HepG2 (cell line): ENCODE data around the gene CUEDC2. TPM values are rescaled to one million over a fixed set of nuclear protein-coding genes. Genes with fewer than 3 reads are reported as not detected.

ENCODE experiments used
- ERF ChIP-seq: IDR thresholded peaks from 2 replicates; pipeline ENCODE4 v1.6.1; 2018; ENCODE audit warnings: missing biosample characterization, missing genetic modification reagents
- FOXM1 ChIP-seq: sonication (generic); formaldehyde crosslinking; IDR thresholded peaks from 2 replicates; pipeline ENCODE4 v1.5.0; 2020; ENCODE audit warnings: missing genetic modification reagents
- GLI4 ChIP-seq: sonication (generic); formaldehyde crosslinking; IDR thresholded peaks from 2 replicates; pipeline ENCODE4 v1.5.1; 2020; ENCODE audit warnings: missing genetic modification reagents, mild to moderate bottlenecking, moderate library complexity, borderline replicate concordance
- GMEB2 ChIP-seq: IDR thresholded peaks from 2 replicates; pipeline ENCODE4 v1.6.1; 2016; ENCODE audit warnings: missing biosample characterization, missing genetic modification reagents, low read depth
- HIC2 ChIP-seq: sonication (generic); formaldehyde crosslinking; IDR thresholded peaks from 2 replicates; pipeline ENCODE4 v1.9.0; 2022; ENCODE audit warnings: low read depth, missing genetic modification reagents
- KAT7 ChIP-seq: IDR thresholded peaks from 2 replicates; pipeline ENCODE4 v1.6.1; 2018; ENCODE audit warnings: borderline replicate concordance, missing compliant biosample characterization
- LBX2 ChIP-seq: sonication (generic); formaldehyde crosslinking; IDR thresholded peaks from 2 replicates; pipeline ENCODE4 v1.5.0; 2020; ENCODE audit warnings: missing genetic modification reagents, mild to moderate bottlenecking, borderline replicate concordance
- MEF2D ChIP-seq: sonication (generic); formaldehyde crosslinking; IDR thresholded peaks from 2 replicates; pipeline ENCODE4 v1.5.1; 2020; ENCODE audit warnings: mild to moderate bottlenecking, missing genetic modification reagents
- NCOA5 ChIP-seq: sonication (generic); formaldehyde crosslinking; IDR thresholded peaks from 2 replicates; pipeline ENCODE4 v1.4.0; 2020; ENCODE audit warnings: missing genetic modification reagents
- NR3C1 ChIP-seq: sonication (generic); formaldehyde crosslinking; IDR thresholded peaks from 2 replicates; pipeline ENCODE4 v1.4.0; 2020; ENCODE audit warnings: missing genetic modification reagents
- SP1 ChIP-seq, 2 experiments: fragments of 450-650 bp in 1 of 2; sonication (generic) in 1 of 2; formaldehyde crosslinking in 1 of 2; IDR thresholded peaks; 2 replicates each; pipeline versions ENCODE4 v1.4.0 to v1.6.1; 2016 to 2020; ENCODE audit warnings: missing genetic modification reagents in 1 of 2
- ZBTB4 ChIP-seq: sonication (generic); formaldehyde crosslinking; IDR thresholded peaks from 2 replicates; pipeline ENCODE4 v1.4.0; 2020; ENCODE audit warnings: missing genetic modification reagents, mild to moderate bottlenecking, borderline replicate concordance
- ZNF234 ChIP-seq: sonication (generic); formaldehyde crosslinking; conservative IDR thresholded peaks from 2 replicates; pipeline ENCODE4 v1.5.1; 2020; ENCODE audit warnings: mild to moderate bottlenecking, missing genetic modification reagents
- ZNF33B ChIP-seq: sonication (generic); formaldehyde crosslinking; IDR thresholded peaks from 2 replicates; pipeline ENCODE4 v1.5.1; 2020; ENCODE audit warnings: mild to moderate bottlenecking, missing genetic modification reagents
- ZNF503 ChIP-seq: sonication (generic); formaldehyde crosslinking; IDR thresholded peaks from 2 replicates; pipeline ENCODE4 v1.4.0; 2020; ENCODE audit warnings: missing genetic modification reagents
- ZNF547 ChIP-seq: sonication (generic); formaldehyde crosslinking; IDR thresholded peaks from 2 replicates; pipeline ENCODE4 v1.5.1; 2020; ENCODE audit warnings: mild to moderate bottlenecking, missing genetic modification reagents
- ZUFSP ChIP-seq: sonication (generic); formaldehyde crosslinking; IDR thresholded peaks from 2 replicates; pipeline ENCODE4 v1.9.0; 2021; ENCODE audit warnings: missing genetic modification reagents, mild to moderate bottlenecking, borderline replicate concordance
- polyA plus RNA-seq, 8 experiments: library from polyadenylated mRNA; depleted of rRNA in 3 of 8; stranded (reverse) in 7 of 8; unstranded in 1 of 8; fragments of >200 nt; fragmentation: Illumina TruSeq in 4 of 8; extraction: Trizol in 4 of 8; gene quantifications; 2 replicates each; pipeline versions ENCODE4 v1.2.1 to v1.2.3, GENCODE V29; 2011 to 2016; ENCODE audit warnings: low read depth in 4 of 8, missing spikeins in 1 of 8, mixed read lengths in 1 of 8; ENCODE audit not compliant: insufficient read depth in 1 of 8
- total RNA-seq, 5 experiments: library from RNA; depleted of rRNA; stranded (reverse); fragments of >200 nt; fragmentation: Illumina TruSeq; extraction: Trizol; gene quantifications; 2 replicates each; pipeline ENCODE4 v1.2.3, GENCODE V29; 2016; ENCODE audit warnings: low read depth in 1 of 5

The CUEDC2 gene
- total and polyA plus RNA-seq, 2 of the 13 experiments (the other 11 are each of a cell fraction or from before 2014, with no cell fraction given), result 13.1 to 18.4 TPM

- TF ChIP-seq ZBTB4 (CRISPR knock-in tag) (0 out of 2 replicates have a peak, but pooled peaks have one; percentile 5), FOXM1 (CRISPR knock-in tag) (0 out of 2 replicates have a peak, but pooled peaks have one; percentile 58), ZNF33B (CRISPR knock-in tag) (no peak), GLI4 (CRISPR knock-in tag) (no peak), ERF (CRISPR knock-in tag) (no peak), HIC2 (CRISPR knock-in tag) (no peak; the same call in 1 of the 2 replicates), LBX2 (CRISPR knock-in tag) (no peak), MEF2D (CRISPR knock-in tag) (peak; percentile 34; the same call in 1 of the 2 replicates), KAT7 (CRISPR knock-in tag) (peak; percentile 54; the same call in 1 of the 2 replicates), ZNF547 (CRISPR knock-in tag) (no peak; the same call in 1 of the 2 replicates), NR3C1 (CRISPR knock-in tag) (no peak), ZUFSP (CRISPR knock-in tag) (no peak), NCOA5 (CRISPR knock-in tag) (no peak), ZNF503 (0 out of 2 replicates have a peak, but pooled peaks have one; percentile 53), ZNF234 (CRISPR knock-in tag) (no peak), GMEB2 (no peak), SP1 (IDR thresholded peaks at IDR 0.05) (no peak), SP1 (CRISPR knock-in tag; IDR thresholded peaks at IDR 0.05) (no peak)
These were observed 38.1 kb downstream of the CUEDC2 start (continued) for GRCh38 chr10:102394079-102394800.
